OCI-LY7 (cell line): ENCODE measurements around the gene ENTPD6. TPM values are rescaled to one million over a fixed set of nuclear protein-coding genes. Genes with fewer than 3 reads are reported as not detected.

Experiments used
- BruUV-seq: library from RNA; stranded (reverse); fragments of 400-500 nt; replicated peaks from 2 replicates; lab custom pipeline; 2021; lab: Mats Ljungman, UMichigan
- CTCF ChIA-PET: fragments of 300-600 bp; sonication (Branson Sonifier 250); formaldehyde crosslinking; loops from one replicate; lab custom pipeline; 2022; ENCODE audit warnings: antibody characterized with exemption; ENCODE audit not compliant: unreplicated experiment; lab: Charles Lee
- POLR2A ChIA-PET: fragments of 300-600 bp; sonication (Branson Sonifier 250); formaldehyde crosslinking; loops from one replicate; lab custom pipeline; 2022; ENCODE audit warnings: antibody characterized with exemption; lab: Charles Lee
- DNase-seq: peaks from one replicate; pipeline ENCODE4 v3.0.0-alpha.2; 2015; ENCODE audit warnings: low spot score
- H2AFZ ChIP-seq: fragments of 200-600 bp; sonication (generic), shearing (Covaris generic); 2 replicates; pipeline ENCODE4 v1.6.1; 2014; ENCODE audit warnings: mild to moderate bottlenecking, antibody characterized with exemption, low read length, moderate library complexity
- H3K27ac ChIP-seq: fragments of 200-600 bp; sonication (generic); 2 replicates; pipeline ENCODE4 v1.5.1; 2014; ENCODE audit warnings: mixed run types, low read depth, mild to moderate bottlenecking, moderate library complexity, low read length, inconsistent platforms; ENCODE audit not compliant: poor library complexity, severe bottlenecking
- H3K36me3 ChIP-seq: fragments of 200-600 bp; sonication (generic); 2 replicates; pipeline ENCODE4 v1.6.1; 2014; ENCODE audit warnings: mild to moderate bottlenecking, antibody characterized with exemption, low read length, moderate library complexity, mixed read lengths; ENCODE audit not compliant: insufficient read depth
- H3K4me1 ChIP-seq: fragments of 200-600 bp; sonication (generic); 2 replicates; pipeline ENCODE4 v1.5.1; 2014; ENCODE audit warnings: mild to moderate bottlenecking, low read length; ENCODE audit not compliant: insufficient read depth, poor library complexity, severe bottlenecking
- H3K4me2 ChIP-seq: fragments of 200-600 bp; sonication (generic); 2 replicates; pipeline ENCODE4 v1.6.1; 2014; ENCODE audit warnings: mild to moderate bottlenecking, low read length
- H3K4me3 ChIP-seq: fragments of 200-600 bp; sonication (generic); 2 replicates; pipeline ENCODE4 v1.5.1; 2014; ENCODE audit warnings: mild to moderate bottlenecking, low read depth, low read length; ENCODE audit not compliant: poor library complexity, severe bottlenecking
- H3K79me2 ChIP-seq: fragments of 200-600 bp; sonication (generic); 2 replicates; pipeline ENCODE4 v1.6.1; 2016; ENCODE audit warnings: low read depth, mild to moderate bottlenecking, low read length, moderate library complexity, mixed read lengths; ENCODE audit not compliant: insufficient read depth
- H3K9me2 ChIP-seq: fragments of 200-600 bp; sonication (generic); 2 replicates; pipeline ENCODE4 v1.6.1; 2016; ENCODE audit warnings: mild to moderate bottlenecking, low read length, mixed read lengths; ENCODE audit not compliant: insufficient read depth
- H3K9me3 ChIP-seq: fragments of 200-600 bp; sonication (generic); 2 replicates; pipeline ENCODE4 v1.6.1; 2014; ENCODE audit warnings: mild to moderate bottlenecking, mixed run types, low read length, mixed read lengths
- H4K20me1 ChIP-seq: fragments of 200-600 bp; sonication (generic); 2 replicates; pipeline ENCODE4 v1.6.1; 2014; ENCODE audit warnings: mild to moderate bottlenecking, antibody characterized with exemption, low read length, moderate library complexity, mixed read lengths; ENCODE audit not compliant: insufficient read depth
- EZH2phosphoT487 ChIP-seq: fragments of 200-600 bp; sonication (generic); IDR thresholded peaks from 2 replicates; pipeline ENCODE4 v1.6.1; 2018; ENCODE audit warnings: low read depth, borderline replicate concordance, mild to moderate bottlenecking, mixed run types, antibody characterized with exemption, low read length, moderate library complexity, mixed read lengths
- intact Hi-C: fragments of 100-400 bp; cut with micrococcal nuclease; formaldehyde crosslinking; loops from one replicate; pipeline ENCODE4 v1.10.0; 2022; ENCODE audit not compliant: unreplicated experiment
- total RNA-seq, 2 experiments: library from RNA; depleted of rRNA in 1 of 2; stranded (reverse); fragments of >200 nt in 1 of 2; shearing (Covaris generic) in 1 of 2; gene quantifications; 2 replicates each; pipeline ENCODE4 v1.2.3, GENCODE V29; 2014 to 2022
- TF ChIP-seq, protein P1 (sequence below): fragments of 200-600 bp; sonication (generic); conservative IDR thresholded peaks from 2 replicates; pipeline ENCODE4 v1.5.1; 2014; ENCODE audit warnings: mild to moderate bottlenecking, antibody characterized with exemption, low read length, moderate library complexity, mixed read lengths

ENTPD6 gene
- total RNA-seq, 2 experiments from 2014 or later, result 4.2 TPM; not detected in 1

DNA sequence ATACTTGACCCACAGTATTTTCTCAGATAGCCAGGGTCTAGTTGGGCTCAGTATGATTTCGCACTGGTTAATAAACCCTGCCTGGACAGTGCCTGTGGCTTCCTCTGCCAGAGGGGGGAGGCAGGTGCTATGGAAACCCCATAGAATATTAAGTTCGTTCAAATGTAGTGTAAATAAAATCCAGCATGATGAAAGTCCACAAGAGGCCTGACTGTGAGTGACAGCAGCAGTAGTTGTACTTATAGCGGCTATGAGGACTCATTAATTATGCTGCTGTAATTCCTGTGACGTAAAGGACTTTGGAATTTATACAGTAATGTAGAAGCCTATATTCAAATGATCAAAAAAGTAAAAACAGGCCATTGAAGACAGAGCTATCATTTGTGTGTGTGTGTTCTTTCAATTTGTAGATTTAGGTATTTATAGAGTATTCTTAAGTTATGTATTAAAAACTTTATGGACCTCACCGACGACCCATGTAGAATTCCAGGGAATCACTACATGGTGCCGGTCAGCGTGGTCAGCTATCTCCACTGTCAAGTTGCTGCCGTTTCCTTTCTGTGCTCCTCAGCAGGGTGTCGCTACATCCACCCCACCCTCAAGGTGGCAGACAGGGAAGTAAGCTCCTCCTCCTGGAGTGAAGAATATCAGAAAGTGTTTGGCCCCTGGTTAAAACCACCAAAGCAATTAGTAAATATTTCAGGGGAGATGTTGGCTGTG is 62.4 kb downstream of the ENTPD6 start:
- no peaks in the 10 kb centered on the region for H3K79me2 ChIP-seq

DNA sequence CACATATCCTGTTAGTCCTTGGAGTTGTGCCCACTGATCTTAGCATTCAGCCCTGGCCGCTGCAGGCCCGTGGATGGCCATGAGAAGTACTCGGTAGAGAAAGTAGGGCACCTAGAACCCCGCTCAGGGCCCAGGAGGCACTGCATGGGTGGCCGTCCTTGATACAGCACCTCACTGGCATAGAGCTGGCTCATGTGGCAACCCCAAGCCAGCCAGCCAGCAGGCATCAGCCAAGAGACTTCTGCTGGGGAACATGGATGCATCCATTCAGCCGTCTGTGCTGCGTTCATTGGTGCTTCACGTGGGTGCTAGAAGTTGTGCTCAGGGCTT is 62.9 kb downstream of the ENTPD6 start:
- no peaks in the 10 kb centered on the region; the same call in 1 of the 2 replicates for H4K20me1 ChIP-seq

More for the DNA sequence above, 62.4 kb downstream of the ENTPD6 start:
- no peak overlapping the region for H3K27ac ChIP-seq
- CTCF ChIA-PET, result no interaction called here
- POLR2A ChIA-PET, result no interaction called here
- H3K4me1 ChIP-seq, result no peaks in the 10 kb centered on the region
- intact Hi-C loops, result no loop called here
- H3K4me2 ChIP-seq, result no peak overlapping the region
- no peak for DNase-seq
- H4K20me1 ChIP-seq, result no peaks in the 10 kb centered on the region; the same call in 1 of the 2 replicates
- no peaks in the 10 kb centered on the region for H3K9me3 ChIP-seq
- no peaks in the 10 kb centered on the region for H3K9me2 ChIP-seq
- H3K4me3 ChIP-seq, result no peak overlapping the region
- no peak overlapping the region for H2AFZ ChIP-seq
- no peaks in the 10 kb centered on the region; the same call in 1 of the 2 replicates for H3K36me3 ChIP-seq
- TF ChIP-seq, protein P1, sequence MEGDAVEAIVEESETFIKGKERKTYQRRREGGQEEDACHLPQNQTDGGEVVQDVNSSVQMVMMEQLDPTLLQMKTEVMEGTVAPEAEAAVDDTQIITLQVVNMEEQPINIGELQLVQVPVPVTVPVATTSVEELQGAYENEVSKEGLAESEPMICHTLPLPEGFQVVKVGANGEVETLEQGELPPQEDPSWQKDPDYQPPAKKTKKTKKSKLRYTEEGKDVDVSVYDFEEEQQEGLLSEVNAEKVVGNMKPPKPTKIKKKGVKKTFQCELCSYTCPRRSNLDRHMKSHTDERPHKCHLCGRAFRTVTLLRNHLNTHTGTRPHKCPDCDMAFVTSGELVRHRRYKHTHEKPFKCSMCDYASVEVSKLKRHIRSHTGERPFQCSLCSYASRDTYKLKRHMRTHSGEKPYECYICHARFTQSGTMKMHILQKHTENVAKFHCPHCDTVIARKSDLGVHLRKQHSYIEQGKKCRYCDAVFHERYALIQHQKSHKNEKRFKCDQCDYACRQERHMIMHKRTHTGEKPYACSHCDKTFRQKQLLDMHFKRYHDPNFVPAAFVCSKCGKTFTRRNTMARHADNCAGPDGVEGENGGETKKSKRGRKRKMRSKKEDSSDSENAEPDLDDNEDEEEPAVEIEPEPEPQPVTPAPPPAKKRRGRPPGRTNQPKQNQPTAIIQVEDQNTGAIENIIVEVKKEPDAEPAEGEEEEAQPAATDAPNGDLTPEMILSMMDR, result no peak
- TF ChIP-seq EZH2phosphoT487, result no peak
- BruUV-seq, result no TSS peak

More for the DNA sequence above, 62.9 kb downstream of the ENTPD6 start:
- BruUV-seq, result no TSS peak
- POLR2A ChIA-PET, result no interaction called here
- Histone ChIP-seq H3K36me3 (no peaks in the 10 kb centered on the region; the same call in 1 of the 2 replicates), H3K4me2 (no peak overlapping the region), H3K9me2 (no peaks in the 10 kb centered on the region), H3K27ac (no peak overlapping the region), H3K4me1 (no peaks in the 10 kb centered on the region), H3K4me3 (no peak overlapping the region), H3K79me2 (no peaks in the 10 kb centered on the region), H2AFZ (no peak overlapping the region), H3K9me3 (no peaks in the 10 kb centered on the region)
- no peak for DNase-seq
- CTCF ChIA-PET, result no interaction called here
- intact Hi-C loops, result no loop called here
- TF ChIP-seq EZH2phosphoT487, result no peak
- TF ChIP-seq, protein P1, result no peak
